ENCODE results near the gene ZNF664. TPM values are rescaled to one million over a fixed set of nuclear protein-coding genes. Genes with fewer than 3 reads are reported as not detected.

ZNF664 gene
- total and polyA plus RNA-seq, 10 of the 15 experiments (the other 5 are each of a cell fraction or from before 2014, with no cell fraction given) = 1.8 to 65.6 (median 30.8) TPM

- H2AFZ ChIP-seq (ENCODE audit: control insufficient read depth, low read depth, low read length) = no peak overlapping the region
- no peaks in the 10 kb centered on the region for H4K20me1 ChIP-seq (ENCODE audit: control insufficient read depth, insufficient read depth)
- CTCF ChIA-PET = interaction anchor here (0.5 kb wide), 1 partner anchor 692 kb away, joined by 3 read pairs; no protein-coding TSS in a partner anchor
- no TSS peak for BruUV-seq (replicated peaks)
- H3K36me3 ChIP-seq (ENCODE audit: control insufficient read depth in 2 of 2, insufficient read depth in 2 of 2, low read length in 1 of 2) = no peaks in the 10 kb centered on the region
- no peak overlapping the region for H3K4me3 ChIP-seq
- POLR2A ChIA-PET = no interaction called here
- intact Hi-C loops (cut with micrococcal nuclease; ENCODE audit: unreplicated experiment) (no loop called here), in situ Hi-C loops (cut with MboI) (no loop called here)
- FAIRE-seq (no peak), DNase-seq (ENCODE audit: low read depth, low spot score) (no peak), ATAC-seq (no peak)
- 55% methylated on average over 10 of the region's 10 CpGs for WGBS (ENCODE audit: insufficient coverage, insufficient replicate concordance, low lambda C conversion rate, missing lambda C conversion rate)
- H3K4me2 ChIP-seq (ENCODE audit: control insufficient read depth, insufficient read depth) = no peak overlapping the region
- no peak overlapping the region for H3K9ac ChIP-seq (ENCODE audit: control insufficient read depth, insufficient read depth, low read length)
- no peaks in the 10 kb centered on the region for H3K4me1 ChIP-seq (ENCODE audit: control insufficient read depth, insufficient read depth, low read length)
- no peaks in the 10 kb centered on the region for H3K9me3 ChIP-seq (replicated peaks; ENCODE audit: control insufficient read depth, insufficient read depth, low read length)
- RAD21 ChIA-PET (ENCODE audit: unreplicated experiment) = interaction anchor here (0.9 kb wide), 1 partner anchor 22 kb away, joined by 3 read pairs; no protein-coding TSS in a partner anchor
- no peaks in the 10 kb centered on the region for H3K79me2 ChIP-seq (ENCODE audit: control insufficient read depth, insufficient read depth, low read length)
- TF ChIP-seq IKZF2 (IDR thresholded peaks at IDR 0.05) = no peak
- TF ChIP-seq FOXM1 (IDR thresholded peaks at IDR 0.05; ENCODE audit: low read depth, low read length) = no peak
- TF ChIP-seq KLF5 (IDR thresholded peaks at IDR 0.05; ENCODE audit: partially characterized antibody) = no peak
- TF ChIP-seq BCL3 (IDR thresholded peaks at IDR 0.05; ENCODE audit: borderline replicate concordance, insufficient read depth, low read depth, low read length, poor library complexity, severe bottlenecking) = no peak
- TF ChIP-seq SREBF2 (IDR thresholded peaks at IDR 0.05; ENCODE audit: low read length) = no peak
- no peak for TF ChIP-seq NKRF (conservative IDR thresholded peaks at IDR 0.05)
- no peak for TF ChIP-seq LARP7 (IDR thresholded peaks at IDR 0.05)
- SMC1A ChIA-PET (ENCODE audit: uncharacterized antibody, unreplicated experiment) = interaction anchor here (0.9 to 1.4 kb wide), 2 partner anchors 40 to 77 kb away, joined by 3 read pairs; no protein-coding TSS in a partner anchor
- H3K27ac ChIP-seq (ENCODE audit: control insufficient read depth, insufficient read depth) = no peak overlapping the region
- H3K27me3 ChIP-seq (replicated peaks in 1 of 2; ENCODE audit: control insufficient read depth in 2 of 2, insufficient read depth in 2 of 2, low read length in 1 of 2) = no peaks in the 10 kb centered on the region; a peak in 1 of 4 replicates
Observed at GRCh38 chr12:123954647-123955350, 18.2 kb upstream of the ZNF664 start.

Data from GM12878 (cell line).